ENCODE measurements around the gene NEK3.
A peak's percentile ranks its signal among the peaks of the same experiment; 100 is the strongest.

DNA sequence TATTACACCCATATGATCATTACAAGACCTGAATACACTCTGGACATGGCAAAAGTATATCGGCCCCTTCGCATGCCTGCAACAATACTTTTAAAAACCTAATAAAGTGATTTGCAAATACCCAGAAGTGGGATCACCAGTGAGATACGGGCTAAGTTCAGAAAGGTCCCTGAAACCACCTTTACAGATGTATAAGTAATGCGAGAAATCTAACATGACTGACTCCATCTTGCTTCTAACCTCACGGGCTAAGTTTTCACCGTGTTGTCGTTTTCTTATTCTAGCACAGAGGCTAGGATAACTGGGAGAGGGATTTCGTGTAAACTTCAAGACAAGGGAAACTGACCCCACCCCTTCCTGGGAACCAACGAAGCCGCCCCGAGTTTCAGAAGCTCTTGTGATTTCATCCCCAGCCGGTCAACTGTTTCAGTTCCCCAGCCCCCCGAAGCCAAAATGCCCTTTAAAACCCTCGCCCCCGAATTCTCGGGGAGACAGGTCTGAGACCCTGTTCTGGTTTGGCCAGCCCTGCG is 703 bp downstream of the NEK3 start:
- TF ChIP-seq, protein P1, sequence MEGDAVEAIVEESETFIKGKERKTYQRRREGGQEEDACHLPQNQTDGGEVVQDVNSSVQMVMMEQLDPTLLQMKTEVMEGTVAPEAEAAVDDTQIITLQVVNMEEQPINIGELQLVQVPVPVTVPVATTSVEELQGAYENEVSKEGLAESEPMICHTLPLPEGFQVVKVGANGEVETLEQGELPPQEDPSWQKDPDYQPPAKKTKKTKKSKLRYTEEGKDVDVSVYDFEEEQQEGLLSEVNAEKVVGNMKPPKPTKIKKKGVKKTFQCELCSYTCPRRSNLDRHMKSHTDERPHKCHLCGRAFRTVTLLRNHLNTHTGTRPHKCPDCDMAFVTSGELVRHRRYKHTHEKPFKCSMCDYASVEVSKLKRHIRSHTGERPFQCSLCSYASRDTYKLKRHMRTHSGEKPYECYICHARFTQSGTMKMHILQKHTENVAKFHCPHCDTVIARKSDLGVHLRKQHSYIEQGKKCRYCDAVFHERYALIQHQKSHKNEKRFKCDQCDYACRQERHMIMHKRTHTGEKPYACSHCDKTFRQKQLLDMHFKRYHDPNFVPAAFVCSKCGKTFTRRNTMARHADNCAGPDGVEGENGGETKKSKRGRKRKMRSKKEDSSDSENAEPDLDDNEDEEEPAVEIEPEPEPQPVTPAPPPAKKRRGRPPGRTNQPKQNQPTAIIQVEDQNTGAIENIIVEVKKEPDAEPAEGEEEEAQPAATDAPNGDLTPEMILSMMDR (IDR thresholded peaks at IDR 0.05; ENCODE audit: low read depth, low read length, missing input control), result no peak
- TF ChIP-seq EGR1 (IDR thresholded peaks at IDR 0.05; ENCODE audit: low read depth in 2 of 2) (no peak), JUND (IDR thresholded peaks at IDR 0.05) (no peak), RAD21 (IDR thresholded peaks at IDR 0.05) (no peak), ZBTB33 (IDR thresholded peaks at IDR 0.05) (no peak), YY1 (IDR thresholded peaks at IDR 0.05) (peak; percentile 25), GABPA (IDR thresholded peaks at IDR 0.05 in 1 of 2, conservative IDR thresholded peaks at IDR 0.05 in 1 of 2) (no peak), RXRA (IDR thresholded peaks at IDR 0.05) (no peak), TAF1 (conservative IDR thresholded peaks at IDR 0.05) (no peak), FOXA2 (IDR thresholded peaks at IDR 0.05) (no peak)
- TF ChIP-seq, protein P2, sequence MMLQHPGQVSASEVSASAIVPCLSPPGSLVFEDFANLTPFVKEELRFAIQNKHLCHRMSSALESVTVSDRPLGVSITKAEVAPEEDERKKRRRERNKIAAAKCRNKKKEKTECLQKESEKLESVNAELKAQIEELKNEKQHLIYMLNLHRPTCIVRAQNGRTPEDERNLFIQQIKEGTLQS (IDR thresholded peaks at IDR 0.05), result no peak
- TF ChIP-seq, protein P3, sequence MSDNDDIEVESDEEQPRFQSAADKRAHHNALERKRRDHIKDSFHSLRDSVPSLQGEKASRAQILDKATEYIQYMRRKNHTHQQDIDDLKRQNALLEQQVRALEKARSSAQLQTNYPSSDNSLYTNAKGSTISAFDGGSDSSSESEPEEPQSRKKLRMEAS (IDR thresholded peaks at IDR 0.05), result no peak
- TF ChIP-seq, protein P4, sequence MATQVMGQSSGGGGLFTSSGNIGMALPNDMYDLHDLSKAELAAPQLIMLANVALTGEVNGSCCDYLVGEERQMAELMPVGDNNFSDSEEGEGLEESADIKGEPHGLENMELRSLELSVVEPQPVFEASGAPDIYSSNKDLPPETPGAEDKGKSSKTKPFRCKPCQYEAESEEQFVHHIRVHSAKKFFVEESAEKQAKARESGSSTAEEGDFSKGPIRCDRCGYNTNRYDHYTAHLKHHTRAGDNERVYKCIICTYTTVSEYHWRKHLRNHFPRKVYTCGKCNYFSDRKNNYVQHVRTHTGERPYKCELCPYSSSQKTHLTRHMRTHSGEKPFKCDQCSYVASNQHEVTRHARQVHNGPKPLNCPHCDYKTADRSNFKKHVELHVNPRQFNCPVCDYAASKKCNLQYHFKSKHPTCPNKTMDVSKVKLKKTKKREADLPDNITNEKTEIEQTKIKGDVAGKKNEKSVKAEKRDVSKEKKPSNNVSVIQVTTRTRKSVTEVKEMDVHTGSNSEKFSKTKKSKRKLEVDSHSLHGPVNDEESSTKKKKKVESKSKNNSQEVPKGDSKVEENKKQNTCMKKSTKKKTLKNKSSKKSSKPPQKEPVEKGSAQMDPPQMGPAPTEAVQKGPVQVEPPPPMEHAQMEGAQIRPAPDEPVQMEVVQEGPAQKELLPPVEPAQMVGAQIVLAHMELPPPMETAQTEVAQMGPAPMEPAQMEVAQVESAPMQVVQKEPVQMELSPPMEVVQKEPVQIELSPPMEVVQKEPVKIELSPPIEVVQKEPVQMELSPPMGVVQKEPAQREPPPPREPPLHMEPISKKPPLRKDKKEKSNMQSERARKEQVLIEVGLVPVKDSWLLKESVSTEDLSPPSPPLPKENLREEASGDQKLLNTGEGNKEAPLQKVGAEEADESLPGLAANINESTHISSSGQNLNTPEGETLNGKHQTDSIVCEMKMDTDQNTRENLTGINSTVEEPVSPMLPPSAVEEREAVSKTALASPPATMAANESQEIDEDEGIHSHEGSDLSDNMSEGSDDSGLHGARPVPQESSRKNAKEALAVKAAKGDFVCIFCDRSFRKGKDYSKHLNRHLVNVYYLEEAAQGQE (IDR thresholded peaks at IDR 0.05), result peak; percentile 20
